H9 (cell line): ENCODE measurements around the gene ARHGEF12. TPM values are rescaled to one million over a fixed set of nuclear protein-coding genes. Genes with fewer than 3 reads are reported as not detected.

Source experiments
- DNase-seq: peaks from one replicate; pipeline ENCODE4 v3.0.0-alpha.2; 2017
- H2AFZ ChIP-seq: one replicate; pipeline ENCODE4 v1.6.1; 2013; ENCODE audit warnings: mild to moderate bottlenecking, low read length, control low read depth, moderate library complexity
- H2AK5ac ChIP-seq: 2 replicates; pipeline ENCODE4 v1.6.1; 2013; ENCODE audit warnings: low read length, control low read depth, mixed read lengths; ENCODE audit not compliant: insufficient read length
- H2BK120ac ChIP-seq: one replicate; pipeline ENCODE4 v1.6.1; 2013; ENCODE audit warnings: low read depth, mild to moderate bottlenecking, low read length, control low read depth, inconsistent platforms; ENCODE audit not compliant: poor library complexity, severe bottlenecking
- H2BK12ac ChIP-seq: 2 replicates; pipeline ENCODE4 v1.6.1; 2013; ENCODE audit warnings: low read length, control low read depth, mixed read lengths, low read depth; ENCODE audit not compliant: insufficient read length
- H2BK15ac ChIP-seq: 2 replicates; pipeline ENCODE4 v1.6.1; 2013; ENCODE audit warnings: low read depth, low read length, control low read depth
- H2BK20ac ChIP-seq: one replicate; pipeline ENCODE4 v1.6.1; 2013; ENCODE audit warnings: low read depth, mild to moderate bottlenecking, low read length, control low read depth, inconsistent platforms; ENCODE audit not compliant: poor library complexity, severe bottlenecking
- H2BK5ac ChIP-seq: 2 replicates; pipeline ENCODE4 v1.6.1; 2013; ENCODE audit warnings: low read length, control low read depth, mixed read lengths; ENCODE audit not compliant: insufficient read length
- H3K14ac ChIP-seq: 2 replicates; pipeline ENCODE4 v1.6.1; 2013; ENCODE audit warnings: low read length, control low read depth; ENCODE audit not compliant: insufficient read depth
- H3K18ac ChIP-seq: 2 replicates; pipeline ENCODE4 v1.6.1; 2013; ENCODE audit warnings: low read depth, mild to moderate bottlenecking, mixed read lengths, low read length, control low read depth; ENCODE audit not compliant: insufficient read length
- H3K23ac ChIP-seq: 2 replicates; pipeline ENCODE4 v1.6.1; 2013; ENCODE audit warnings: low read length, control low read depth, mixed read lengths, low read depth; ENCODE audit not compliant: insufficient read length
- H3K23me2 ChIP-seq: 2 replicates; pipeline ENCODE4 v1.6.1; 2013; ENCODE audit warnings: low read depth, mild to moderate bottlenecking, mixed read lengths, low read length, control low read depth; ENCODE audit not compliant: insufficient read length, poor library complexity, severe bottlenecking
- H3K27ac ChIP-seq: 2 replicates; pipeline ENCODE4 v1.5.1; 2013; ENCODE audit warnings: low read length, control low read depth, mixed read lengths, low read depth; ENCODE audit not compliant: insufficient read length
- H3K27me3 ChIP-seq: 2 replicates; pipeline ENCODE4 v1.6.1; 2013; ENCODE audit warnings: low read length, control low read depth, inconsistent platforms; ENCODE audit not compliant: insufficient read depth
- H3K4ac ChIP-seq: 2 replicates; pipeline ENCODE4 v1.6.1; 2013; ENCODE audit warnings: low read depth, mild to moderate bottlenecking, control low read depth, inconsistent platforms, low read length, moderate library complexity
- H3K4me1 ChIP-seq: 2 replicates; pipeline ENCODE4 v1.6.1; 2013; ENCODE audit warnings: low read length, control low read depth, inconsistent platforms; ENCODE audit not compliant: insufficient read depth
- H3K4me2 ChIP-seq: 2 replicates; pipeline ENCODE4 v1.6.1; 2013; ENCODE audit warnings: low read length, control low read depth, mixed read lengths; ENCODE audit not compliant: insufficient read length, insufficient read depth
- H3K56ac ChIP-seq: 2 replicates; pipeline ENCODE4 v1.6.1; 2013; ENCODE audit warnings: low read depth, mild to moderate bottlenecking, mixed read lengths, low read length, control low read depth; ENCODE audit not compliant: insufficient read length
- H3K79me1 ChIP-seq: 2 replicates; pipeline ENCODE4 v1.6.1; 2013; ENCODE audit warnings: low read depth, mild to moderate bottlenecking, moderate library complexity, low read length, control low read depth, inconsistent platforms; ENCODE audit not compliant: insufficient read depth, poor library complexity, severe bottlenecking
- H3K79me2 ChIP-seq: 2 replicates; pipeline ENCODE4 v1.6.1; 2013; ENCODE audit warnings: low read length, control low read depth, inconsistent platforms; ENCODE audit not compliant: insufficient read depth
- H3K9ac ChIP-seq: 2 replicates; pipeline ENCODE4 v1.6.1; 2013; ENCODE audit warnings: low read length, control low read depth, mixed read lengths; ENCODE audit not compliant: insufficient read length; ENCODE audit errors: extremely low read depth
- H3K9me3 ChIP-seq: one replicate; pipeline ENCODE4 v1.6.1; 2013; ENCODE audit warnings: low read depth, low read length, inconsistent platforms; ENCODE audit not compliant: control insufficient read depth
- H3T11ph ChIP-seq: one replicate; pipeline ENCODE4 v1.6.1; 2013; ENCODE audit warnings: mild to moderate bottlenecking, low read length, control low read depth, inconsistent platforms
- H4K20me1 ChIP-seq: one replicate; pipeline ENCODE4 v1.6.1; 2013; ENCODE audit not compliant: control insufficient read depth, insufficient read length, insufficient read depth
- H4K5ac ChIP-seq: 2 replicates; pipeline ENCODE4 v1.6.1; 2013; ENCODE audit warnings: low read depth, mild to moderate bottlenecking, mixed read lengths, low read length, control low read depth; ENCODE audit not compliant: insufficient read length
- H4K8ac ChIP-seq: replicated peaks from 2 replicates; pipeline ENCODE4 v1.6.1; 2013; ENCODE audit warnings: low read length, control low read depth, mixed read lengths, low read depth; ENCODE audit not compliant: insufficient read length
- H4K91ac ChIP-seq: 2 replicates; pipeline ENCODE4 v1.6.1; 2013; ENCODE audit warnings: low read depth, mild to moderate bottlenecking, moderate library complexity, mixed read lengths, low read length, control low read depth; ENCODE audit not compliant: insufficient read length
- H3K27ac Mint-ChIP-seq, 3 experiments: 2 replicates in 2 of 3; 3 replicates in 1 of 3; pipeline ENCODE4 v1.8.0; 2020 to 2021; ENCODE audit warnings: mixed read lengths in 3 of 3, mild to moderate bottlenecking in 1 of 3, moderate library complexity in 1 of 3
- H3K27me3 Mint-ChIP-seq: 2 replicates; pipeline ENCODE4 v1.8.0; 2021; ENCODE audit warnings: low read depth, mild to moderate bottlenecking, moderate library complexity, mixed read lengths
- H3K36me3 Mint-ChIP-seq, 3 experiments: 2 replicates in 2 of 3; 3 replicates in 1 of 3; pipeline ENCODE4 v1.8.0; 2020 to 2021; ENCODE audit warnings: low read depth in 3 of 3, mixed read lengths in 3 of 3; ENCODE audit not compliant: insufficient read depth in 1 of 3
- H3K4me1 Mint-ChIP-seq, 2 experiments: 2 replicates each; pipeline ENCODE4 v1.8.0; 2020; ENCODE audit warnings: mixed read lengths in 2 of 2
- H3K4me3 Mint-ChIP-seq, 2 experiments: 2 replicates in 1 of 2; 3 replicates in 1 of 2; pipeline ENCODE4 v1.8.0; 2020 to 2021; ENCODE audit warnings: mild to moderate bottlenecking in 2 of 2, mixed read lengths in 2 of 2, moderate library complexity in 1 of 2
- H3K9me3 Mint-ChIP-seq, 2 experiments: 2 replicates in 1 of 2; 3 replicates in 1 of 2; pipeline ENCODE4 v1.8.0; 2020; ENCODE audit warnings: mild to moderate bottlenecking in 2 of 2, mixed read lengths in 2 of 2, moderate library complexity in 1 of 2
- CTCF ChIP-seq: fragments of 200-600 bp; sonication (generic); conservative IDR thresholded peaks from 3 replicates; pipeline ENCODE4 v1.8.0; 2021; ENCODE audit warnings: antibody characterized with exemption, mild to moderate bottlenecking
- WGBS: extraction: QIAGEN DNeasy Blood & Tissue Kit; methylation state at CpG from one replicate; pipeline ENCODE4 v1.1.7; 2013; ENCODE audit warnings: missing lambda C conversion rate, low lambda C conversion rate, mixed read lengths; ENCODE audit not compliant: insufficient read length; ENCODE audit errors: extremely low coverage; 5-methylcytosine and 5-hydroxymethylcytosine counted together
- total RNA-seq: library from RNA; stranded (reverse); gene quantifications from 2 replicates; pipeline ENCODE4 v1.2.1, GENCODE V29; 2021

ARHGEF12 gene
- total RNA-seq, 1 experiment from 2014 or later: 27.0 TPM

GRCh38 chr11:120520091-120520822 lies 184.0 kb downstream of the ARHGEF12 start:
- H3K23ac ChIP-seq: no peak overlapping the region
- no peak overlapping the region for H3K4ac ChIP-seq
- H3K79me1 ChIP-seq: no peaks in the 10 kb centered on the region
- no peak overlapping the region for H3K9ac ChIP-seq
- no peaks in the 10 kb centered on the region for H3K9me3 ChIP-seq
- no peaks in the 10 kb centered on the region for H4K20me1 ChIP-seq
- no peak overlapping the region for H2BK15ac ChIP-seq
- Mint-ChIP-seq H3K27me3 (peaks cover 27% of the 10 kb centered on the region), H3K36me3 (no peaks in the 10 kb centered on the region; a peak in 1 of 7 replicates), H3K4me1 (peaks cover 38 to 41% of the 10 kb centered on the region in 2 experiments), H3K9me3 (no peaks in the 10 kb centered on the region), H3K27ac (no peak overlapping the region), H3K4me3 (no peak overlapping the region)
- H3K4me2 ChIP-seq: no peak overlapping the region
- H3K27ac ChIP-seq: no peak overlapping the region
- H3K56ac ChIP-seq: no peak overlapping the region
- H4K91ac ChIP-seq: no peak overlapping the region
- TF ChIP-seq CTCF: no peak
- H3T11ph ChIP-seq: no peak overlapping the region
- DNase-seq: no peak
- H2AFZ ChIP-seq: no peak overlapping the region
- peaks cover 5% of the 10 kb centered on the region; the same call in 1 of the 2 replicates for H3K4me1 ChIP-seq
- H3K18ac ChIP-seq: no peak overlapping the region
- H2BK5ac ChIP-seq: no peak overlapping the region
- no peak overlapping the region for H4K5ac ChIP-seq
- H2BK12ac ChIP-seq: no peak overlapping the region
- no CpG with 5 or more reads among the region's 16 CpGs for WGBS
- H3K23me2 ChIP-seq: no peaks in the 10 kb centered on the region
- H3K27me3 ChIP-seq: no peaks in the 10 kb centered on the region
- H2BK20ac ChIP-seq: no peak overlapping the region
- H2BK120ac ChIP-seq: no peak overlapping the region
- no peak overlapping the region for H3K14ac ChIP-seq
- H4K8ac ChIP-seq: no peak overlapping the region
- H2AK5ac ChIP-seq: no peak overlapping the region
- no peaks in the 10 kb centered on the region for H3K79me2 ChIP-seq
